ENCODE measurements around the gene ELK3.

Gene ELK3

GRCh38 chr12:96258104-96258961, 64.2 kb downstream of the ELK3 start:
- peak; percentile 63 for DNase-seq (ENCODE audit: low spot score)

GRCh38 chr12:96260231-96260630, 66.1 kb downstream of the ELK3 start:
- DNase-seq (ENCODE audit: low spot score) = no peak

- DNase-seq (ENCODE audit: low spot score) = no peak
Observed at GRCh38 chr12:96260644-96261043, 66.5 kb downstream of the ELK3 start.

GRCh38 chr12:96261557-96261956, 67.4 kb downstream of the ELK3 start:
- no peak for DNase-seq (ENCODE audit: low spot score)

GRCh38 chr12:96263449-96263902, 69.3 kb downstream of the ELK3 start:
- DNase-seq (ENCODE audit: low spot score) = no peak

GRCh38 chr12:96265400-96265799, 71.2 kb downstream of the ELK3 start:
- no peak for DNase-seq (ENCODE audit: low spot score)

GRCh38 chr12:96265836-96266235, 71.7 kb downstream of the ELK3 start:
- no peak for DNase-seq (ENCODE audit: low spot score)

- no peak for DNase-seq (ENCODE audit: low spot score)
Observed at GRCh38 chr12:96266238-96266637, 72.1 kb downstream of the ELK3 start.

- no peak for DNase-seq (ENCODE audit: low spot score)
Observed at GRCh38 chr12:96271469-96272199, 77.5 kb downstream of the ELK3 start.

GRCh38 chr12:96274331-96274730, 80.2 kb downstream of the ELK3 start:
- DNase-seq (ENCODE audit: low spot score) = no peak

- no peak for DNase-seq (ENCODE audit: low spot score)
Observed at GRCh38 chr12:96285158-96285557, 91.0 kb downstream of the ELK3 start.

- DNase-seq (ENCODE audit: low spot score) = no peak
Observed at GRCh38 chr12:96289067-96289466, 94.9 kb downstream of the ELK3 start.

GRCh38 chr12:96293093-96293492, 98.9 kb downstream of the ELK3 start:
- DNase-seq (ENCODE audit: low spot score) = no peak

GRCh38 chr12:96294831-96295230, 100.7 kb downstream of the ELK3 start:
- DNase-seq (ENCODE audit: low spot score) = no peak

- DNase-seq (ENCODE audit: low spot score) = no peak
Observed at GRCh38 chr12:96295532-96296160, 101.5 kb downstream of the ELK3 start.

- DNase-seq (ENCODE audit: low spot score) = no peak
Observed at GRCh38 chr12:96297504-96297903, 103.3 kb downstream of the ELK3 start.

- DNase-seq (ENCODE audit: low spot score) = no peak
Observed at GRCh38 chr12:96300064-96300463, 105.9 kb downstream of the ELK3 start.

GRCh38 chr12:96301732-96302131, 107.6 kb downstream of the ELK3 start:
- DNase-seq (ENCODE audit: low spot score) = no peak

- DNase-seq (ENCODE audit: low spot score) = no peak
Observed at GRCh38 chr12:96302687-96303310, 108.6 kb downstream of the ELK3 start.

- no peak for DNase-seq (ENCODE audit: low spot score)
Observed at GRCh38 chr12:96303653-96304052, 109.5 kb downstream of the ELK3 start.

- no peak for DNase-seq (ENCODE audit: low spot score)
Observed at GRCh38 chr12:96305665-96306064, 111.5 kb downstream of the ELK3 start.

- DNase-seq (ENCODE audit: low spot score) = no peak
Observed at GRCh38 chr12:96308881-96309280, 114.7 kb downstream of the ELK3 start.

Measured in hepatic stellate cell (primary cell).